Middle frontal gyrus (tissue), 1 donor: ENCODE data around the gene ILDR2.

Source experiments
- DNase-seq: peaks from one replicate; pipeline ENCODE4 v3.0.0-alpha.2; 2015; ENCODE audit warnings: low spot score; ENCODE audit errors: extremely low spot score

The ILDR2 gene

GRCh38 chr1:166975361-166976129, at the start of gene ILDR2:
ILDR2 (minus strand) TSS chr1:166975540; CDS start chr1:166975268, 272 bp downstream.
- DNase-seq = no peak

GRCh38 chr1:167022384-167022783, 47.0 kb upstream of the ILDR2 start:
- DNase-seq = no peak

GRCh38 chr1:167016100-167016750, 40.9 kb upstream of the ILDR2 start:
- no peak for DNase-seq

- DNase-seq = no peak
Measured at GRCh38 chr1:167013108-167013929, 38.0 kb upstream of the ILDR2 start.

GRCh38 chr1:167012570-167012969, 37.2 kb upstream of the ILDR2 start:
- DNase-seq = no peak

- DNase-seq = no peak
Measured at GRCh38 chr1:167011560-167012191, 36.3 kb upstream of the ILDR2 start.

GRCh38 chr1:167003711-167004110, 28.4 kb upstream of the ILDR2 start:
- DNase-seq = no peak

- no peak for DNase-seq
Measured at GRCh38 chr1:167002354-167002753, 27.0 kb upstream of the ILDR2 start.

GRCh38 chr1:167000546-167000945, 25.2 kb upstream of the ILDR2 start:
- DNase-seq = no peak

- DNase-seq = no peak
Measured at GRCh38 chr1:166999500-167000055, 24.2 kb upstream of the ILDR2 start.

- no peak for DNase-seq
Measured at GRCh38 chr1:166999075-166999474, 23.7 kb upstream of the ILDR2 start.

GRCh38 chr1:166988974-166989515, 13.7 kb upstream of the ILDR2 start, which contains the start of gene MAEL:
MAEL (plus strand) TSS chr1:166989280; CDS start chr1:166989353, 73 bp downstream.
- no peak for DNase-seq

- no peak for DNase-seq
Measured at GRCh38 chr1:166981589-166981988, 6.2 kb upstream of the ILDR2 start.

GRCh38 chr1:166980818-166981217, 5.5 kb upstream of the ILDR2 start:
- no peak for DNase-seq

GRCh38 chr1:166980383-166980782, 5.0 kb upstream of the ILDR2 start:
- DNase-seq = no peak

GRCh38 chr1:166978821-166979220, 3.5 kb upstream of the ILDR2 start:
- DNase-seq = no peak

- no peak for DNase-seq
Measured at GRCh38 chr1:166977951-166978350, 2.6 kb upstream of the ILDR2 start.

GRCh38 chr1:166974647-166975345, 544 bp downstream of the ILDR2 start:
- no peak for DNase-seq

- DNase-seq = no peak
Measured at GRCh38 chr1:166972826-166973225, 2.5 kb downstream of the ILDR2 start.

GRCh38 chr1:166972193-166972592, 3.1 kb downstream of the ILDR2 start:
- DNase-seq = no peak
